ENCODE results near the gene IL24. TPM values are rescaled to one million over a fixed set of nuclear protein-coding genes. Genes with fewer than 3 reads are reported as not detected.

The IL24 gene
- polyA plus RNA-seq, 3 donors, result 0.09 to 7.7 TPM; not detected in 1

GRCh38 chr1:206873603-206874188 is 23.5 kb upstream of the IL24 start:
- WGBS, 3 donors, result 83 to 84% (median 84%) methylated on average over 3 of the region's 3 CpGs
- H3K27ac ChIP-seq (ENCODE audit: low read depth, low read length), result no peak overlapping the region

- no peak overlapping the region for H3K27ac ChIP-seq (ENCODE audit: low read depth, low read length)
- WGBS, 3 donors, result 75 to 85% (median 81%) methylated on average over 3 of the region's 3 CpGs
These were observed 21.4 kb upstream of the IL24 start for GRCh38 chr1:206875752-206876377.

GRCh38 chr1:206878456-206878855 is 18.8 kb upstream of the IL24 start:
- no peak overlapping the region for H3K27ac ChIP-seq (ENCODE audit: low read depth, low read length)

GRCh38 chr1:206880314-206880713 is 16.9 kb upstream of the IL24 start:
- no peak overlapping the region for H3K27ac ChIP-seq (ENCODE audit: low read depth, low read length)
- WGBS, 3 donors, result 67 to 81% (median 81%) methylated on average over 3 of the region's 3 CpGs

- H3K27ac ChIP-seq (ENCODE audit: low read depth, low read length), result no peak overlapping the region
- WGBS, 3 donors, result 62 to 86% (median 68%) methylated on average over 3 of the region's 3 CpGs
These were observed 14.7 kb upstream of the IL24 start for GRCh38 chr1:206882555-206882954.

- H3K27ac ChIP-seq (ENCODE audit: low read depth, low read length), result no peak overlapping the region
- 87 to 100% (median 93%) methylated on average over 1 of the region's 1 CpG for WGBS, 3 donors
These were observed 14.1 kb upstream of the IL24 start for GRCh38 chr1:206883160-206883559.

GRCh38 chr1:206883876-206884275 is 13.4 kb upstream of the IL24 start:
- no peak overlapping the region for H3K27ac ChIP-seq (ENCODE audit: low read depth, low read length)
- WGBS, 3 donors, result 89 to 96% (median 95%) methylated on average over 2 of the region's 2 CpGs

- H3K27ac ChIP-seq (ENCODE audit: low read depth, low read length), result no peak overlapping the region
- WGBS, 3 donors, result 70 to 86% (median 84%) methylated on average over 3 of the region's 3 CpGs
These were observed 11.7 kb upstream of the IL24 start for GRCh38 chr1:206885341-206886060.

GRCh38 chr1:206886831-206887230 is 10.4 kb upstream of the IL24 start:
- 91 to 94% (median 94%) methylated on average over 1 of the region's 1 CpG for WGBS, 3 donors
- no peak overlapping the region for H3K27ac ChIP-seq (ENCODE audit: low read depth, low read length)

GRCh38 chr1:206887701-206888100 is 9.5 kb upstream of the IL24 start:
- H3K27ac ChIP-seq (ENCODE audit: low read depth, low read length), result no peak overlapping the region
- 69 to 85% (median 78%) methylated on average over 4 of the region's 4 CpGs for WGBS, 3 donors

GRCh38 chr1:206890125-206891060 is 6.8 kb upstream of the IL24 start:
- WGBS, 3 donors, result 51 to 78% (median 55%) methylated on average over 15 of the region's 15 CpGs
- H3K27ac ChIP-seq (ENCODE audit: low read depth, low read length), result no peak overlapping the region

GRCh38 chr1:206891412-206891811 is 5.8 kb upstream of the IL24 start:
- H3K27ac ChIP-seq (ENCODE audit: low read depth, low read length), result no peak overlapping the region
- WGBS, 3 donors, result 73 to 81% (median 81%) methylated on average over 1 of the region's 1 CpG

GRCh38 chr1:206892351-206892984 is 4.8 kb upstream of the IL24 start:
- no peak overlapping the region for H3K27ac ChIP-seq (ENCODE audit: low read depth, low read length)
- 66 to 79% (median 69%) methylated on average over 3 of the region's 3 CpGs for WGBS, 3 donors

GRCh38 chr1:206893380-206893779 is 3.9 kb upstream of the IL24 start:
- 65 to 72% (median 71%) methylated on average over 2 of the region's 2 CpGs for WGBS, 3 donors
- no peak overlapping the region for H3K27ac ChIP-seq (ENCODE audit: low read depth, low read length)

- H3K27ac ChIP-seq (ENCODE audit: low read depth, low read length), result no peak overlapping the region
- 70 to 88% (median 88%) methylated on average over 3 of the region's 3 CpGs for WGBS, 3 donors
These were observed 1.9 kb upstream of the IL24 start for GRCh38 chr1:206895325-206895724.

GRCh38 chr1:206895837-206896242 is 1.4 kb upstream of the IL24 start:
- H3K27ac ChIP-seq (ENCODE audit: low read depth, low read length), result no peak overlapping the region
- 27 to 40% (median 33%) methylated on average over 3 of the region's 3 CpGs for WGBS, 3 donors

GRCh38 chr1:206896261-206896660 is 982 bp upstream of the IL24 start:
- no peak overlapping the region for H3K27ac ChIP-seq (ENCODE audit: low read depth, low read length)
- WGBS, 3 donors, result 71 to 87% (median 74%) methylated on average over 3 of the region's 3 CpGs
